Liver (tissue), 9 donors: ENCODE results near the gene ZBED3. TPM values are rescaled to one million over a fixed set of nuclear protein-coding genes. Genes with fewer than 3 reads are reported as not detected.

Experiments used
- DNase-seq: peaks from one replicate; pipeline ENCODE4 v3.0.0-alpha.2; 2017; ENCODE audit warnings: low spot score
- H3K27ac ChIP-seq, 2 donors: one replicate each; pipeline ENCODE4 v1.7.0; 2013; ENCODE audit warnings: inconsistent platforms in 2 of 2, low read length in 2 of 2, control low read depth in 1 of 2, low read depth in 1 of 2, mild to moderate bottlenecking in 1 of 2
- H3K27me3 ChIP-seq, 4 donors: one replicate each; pipeline versions ENCODE4 v1.6.1 to v1.7.0; 2013; ENCODE audit warnings: low read length in 3 of 4, inconsistent platforms in 1 of 4, mild to moderate bottlenecking in 1 of 4, moderate library complexity in 1 of 4; ENCODE audit not compliant: control insufficient read depth in 4 of 4, insufficient read depth in 4 of 4
- H3K36me3 ChIP-seq, 4 donors: one replicate each; pipeline versions ENCODE4 v1.6.1 to v1.7.0; 2013; ENCODE audit warnings: low read length in 3 of 4, mild to moderate bottlenecking in 3 of 4, low read depth in 1 of 4, moderate library complexity in 1 of 4; ENCODE audit not compliant: control insufficient read depth in 4 of 4, insufficient read depth in 3 of 4
- H3K4me1 ChIP-seq, 4 donors: one replicate each; pipeline versions ENCODE4 v1.6.1 to v1.7.0; 2013; ENCODE audit warnings: low read length in 3 of 4, mild to moderate bottlenecking in 3 of 4, moderate library complexity in 1 of 4; ENCODE audit not compliant: control insufficient read depth in 4 of 4, insufficient read depth in 4 of 4
- H3K4me3 ChIP-seq, 3 donors: one replicate each; pipeline versions ENCODE4 v1.6.1 to v1.7.0; 2013; ENCODE audit warnings: low read length in 3 of 3, control low read depth in 1 of 3, low read depth in 1 of 3, mild to moderate bottlenecking in 1 of 3
- H3K9ac ChIP-seq, 2 donors: one replicate each; pipeline ENCODE4 v1.7.0; 2013; ENCODE audit warnings: low read length in 2 of 2, mild to moderate bottlenecking in 2 of 2, moderate library complexity in 2 of 2, control low read depth in 1 of 2, low read depth in 1 of 2
- H3K9me3 ChIP-seq, 4 donors: one replicate each; pipeline versions ENCODE4 v1.6.1 to v1.7.0; 2013; ENCODE audit warnings: low read length in 3 of 4; ENCODE audit not compliant: control insufficient read depth in 4 of 4
- ATF3 ChIP-seq: IDR thresholded peaks from 2 replicates; pipeline ENCODE4 v1.6.1; 2016; ENCODE audit warnings: antibody characterized with exemption
- CTCF ChIP-seq: fragments of 150-350 bp; IDR thresholded peaks from 2 replicates; pipeline ENCODE4 v1.5.1; 2017; ENCODE audit warnings: improper control_type of control experiment, low read depth, low read length; ENCODE audit not compliant: missing input control
- FOXA1 ChIP-seq: IDR thresholded peaks from 2 replicates; pipeline ENCODE4 v1.6.1; 2016; ENCODE audit warnings: antibody characterized with exemption
- FOXA2 ChIP-seq: IDR thresholded peaks from 2 replicates; pipeline ENCODE4 v1.6.1; 2016; ENCODE audit warnings: antibody characterized with exemption
- GABPA ChIP-seq, 2 donors: IDR thresholded peaks in 1 of 2; conservative IDR thresholded peaks in 1 of 2; 2 replicates each; pipeline ENCODE4 v1.6.1; 2016; ENCODE audit warnings: antibody characterized with exemption in 2 of 2, mild to moderate bottlenecking in 1 of 2, moderate library complexity in 1 of 2
- HNF4A ChIP-seq, 2 donors: conservative IDR thresholded peaks; 2 replicates each; pipeline ENCODE4 v1.6.1; 2016; ENCODE audit warnings: antibody characterized with exemption in 2 of 2, mild to moderate bottlenecking in 2 of 2
- JUND ChIP-seq, 2 donors: IDR thresholded peaks; 2 replicates each; pipeline ENCODE4 v1.6.1; 2016; ENCODE audit warnings: antibody characterized with exemption in 2 of 2
- REST ChIP-seq: IDR thresholded peaks from 2 replicates; pipeline ENCODE4 v1.6.1; 2016; ENCODE audit warnings: antibody characterized with exemption, mild to moderate bottlenecking
- RXRA ChIP-seq, 2 donors: IDR thresholded peaks; 2 replicates each; pipeline ENCODE4 v1.6.1; 2017 to 2018; ENCODE audit warnings: antibody characterized with exemption in 2 of 2, mild to moderate bottlenecking in 1 of 2
- TAF1 ChIP-seq: conservative IDR thresholded peaks from 2 replicates; pipeline ENCODE4 v1.6.1; 2016; ENCODE audit warnings: antibody characterized with exemption, mild to moderate bottlenecking
- YY1 ChIP-seq: IDR thresholded peaks from 2 replicates; pipeline ENCODE4 v1.6.1; 2016; ENCODE audit warnings: antibody characterized with exemption, mild to moderate bottlenecking
- WGBS: extraction: QIAGEN DNeasy Blood & Tissue Kit; methylation state at CpG from one replicate; pipeline ENCODE4 v1.1.7; 2013; 5-methylcytosine and 5-hydroxymethylcytosine counted together
- polyA plus RNA-seq, 2 donors: library from polyadenylated mRNA; stranded (reverse) in 1 of 2; unstranded in 1 of 2; fragments of 200-250 nt in 1 of 2; fragments of >200 nt in 1 of 2; fragmentation: Nextera tagmentation in 1 of 2; extraction: Ambion mirVana in 1 of 2; gene quantifications; one replicate each; pipeline versions ENCODE4 v1.2.1 to v1.2.3, GENCODE V29; 2013 to 2015
- total RNA-seq, 2 donors: library from RNA; depleted of rRNA; stranded (reverse); fragments of >200 nt; gene quantifications; one replicate each; pipeline ENCODE4 v1.2.3, GENCODE V29; 2014
- TF ChIP-seq, protein P1 (sequence below): IDR thresholded peaks from 2 replicates; pipeline ENCODE4 v1.6.1; 2016; ENCODE audit warnings: antibody characterized with exemption
- TF ChIP-seq, protein P2 (sequence below): IDR thresholded peaks from 2 replicates; pipeline ENCODE4 v1.6.1; 2016; ENCODE audit warnings: antibody characterized with exemption
- donor health status: healthy.
- donor health status: healthy.
- donor health status: healthy.
- donor health status: healthy.
- donor health status: healthy.

Gene ZBED3
- total and polyA plus RNA-seq, 4 donors: 2.1 to 5.2 (median 4.0) TPM

DNA sequence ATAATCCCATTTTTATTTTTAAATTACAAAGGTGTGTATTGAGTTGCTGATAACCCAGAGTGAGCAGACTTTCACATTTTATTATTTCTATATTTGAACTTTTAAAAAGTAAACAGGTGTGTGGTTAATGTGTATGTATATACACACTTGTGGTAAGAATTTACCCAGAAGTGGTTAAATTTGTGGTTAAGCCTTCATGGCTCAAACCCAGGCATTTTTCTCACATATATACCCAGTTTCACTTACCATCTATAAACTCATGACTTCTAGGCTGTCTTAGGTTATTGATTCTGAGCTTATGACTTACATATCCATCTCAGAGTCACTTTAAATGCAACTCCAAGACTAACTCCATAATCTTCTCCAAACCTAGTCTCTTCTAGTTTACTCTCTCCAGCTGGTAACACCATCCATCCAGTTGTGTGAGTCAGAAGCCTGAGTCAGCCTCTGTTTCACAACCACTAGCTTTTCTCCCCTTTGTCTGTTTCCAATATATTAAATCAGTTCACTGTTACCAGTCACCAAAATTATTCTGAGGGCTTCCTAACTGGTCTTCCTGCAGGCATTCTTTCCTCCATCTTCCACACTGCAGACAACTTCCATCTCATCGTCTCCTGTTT lies 20.2 kb downstream of the ZBED3 start (continued):
- TF ChIP-seq REST: no peak
- no peak for TF ChIP-seq RXRA (IDR thresholded peaks at IDR 0.05)

DNA sequence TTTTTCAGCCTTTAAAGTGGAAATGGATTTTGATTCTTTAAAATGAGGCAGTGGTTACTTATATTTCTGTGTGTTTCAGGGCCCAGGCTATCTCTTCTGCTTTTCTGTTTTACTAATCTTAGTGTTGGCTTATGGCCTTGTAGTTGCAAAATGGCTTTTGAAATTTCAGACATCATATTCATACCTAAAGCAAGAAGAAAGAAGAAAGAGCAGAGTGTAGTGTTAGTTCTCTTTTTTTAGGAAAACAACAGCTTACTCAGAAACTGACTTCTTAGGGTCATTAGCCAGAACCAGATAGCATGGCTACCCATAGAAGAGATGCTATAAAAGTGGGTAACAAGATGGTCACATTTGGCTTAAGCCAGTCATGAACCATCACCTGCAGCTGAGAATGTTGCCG lies 20.9 kb downstream of the ZBED3 start:
- H3K4me3 ChIP-seq: no peak overlapping the region
- no peaks in the 10 kb centered on the region for H3K4me1 ChIP-seq
- no peaks in the 10 kb centered on the region for H3K27me3 ChIP-seq
- no peaks in the 10 kb centered on the region for H3K9me3 ChIP-seq
- H3K9ac ChIP-seq: no peak overlapping the region
- WGBS: 94% methylated on average over 1 of the region's 1 CpG
- DNase-seq: no peak
- TF ChIP-seq JUND (IDR thresholded peaks at IDR 0.05) (no peak), RXRA (IDR thresholded peaks at IDR 0.05) (no peak), HNF4A (conservative IDR thresholded peaks at IDR 0.05) (no peak), ATF3 (no peak), FOXA1 (no peak), GABPA (IDR thresholded peaks at IDR 0.05 in 1 of 2, conservative IDR thresholded peaks at IDR 0.05 in 1 of 2) (no peak), TAF1 (no peak), FOXA2 (no peak), CTCF (no peak), REST (no peak), YY1 (no peak)
- TF ChIP-seq, protein P1, sequence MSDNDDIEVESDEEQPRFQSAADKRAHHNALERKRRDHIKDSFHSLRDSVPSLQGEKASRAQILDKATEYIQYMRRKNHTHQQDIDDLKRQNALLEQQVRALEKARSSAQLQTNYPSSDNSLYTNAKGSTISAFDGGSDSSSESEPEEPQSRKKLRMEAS: no peak
- TF ChIP-seq, protein P2, sequence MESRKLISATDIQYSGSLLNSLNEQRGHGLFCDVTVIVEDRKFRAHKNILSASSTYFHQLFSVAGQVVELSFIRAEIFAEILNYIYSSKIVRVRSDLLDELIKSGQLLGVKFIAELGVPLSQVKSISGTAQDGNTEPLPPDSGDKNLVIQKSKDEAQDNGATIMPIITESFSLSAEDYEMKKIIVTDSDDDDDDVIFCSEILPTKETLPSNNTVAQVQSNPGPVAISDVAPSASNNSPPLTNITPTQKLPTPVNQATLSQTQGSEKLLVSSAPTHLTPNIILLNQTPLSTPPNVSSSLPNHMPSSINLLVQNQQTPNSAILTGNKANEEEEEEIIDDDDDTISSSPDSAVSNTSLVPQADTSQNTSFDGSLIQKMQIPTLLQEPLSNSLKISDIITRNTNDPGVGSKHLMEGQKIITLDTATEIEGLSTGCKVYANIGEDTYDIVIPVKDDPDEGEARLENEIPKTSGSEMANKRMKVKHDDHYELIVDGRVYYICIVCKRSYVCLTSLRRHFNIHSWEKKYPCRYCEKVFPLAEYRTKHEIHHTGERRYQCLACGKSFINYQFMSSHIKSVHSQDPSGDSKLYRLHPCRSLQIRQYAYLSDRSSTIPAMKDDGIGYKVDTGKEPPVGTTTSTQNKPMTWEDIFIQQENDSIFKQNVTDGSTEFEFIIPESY: no peak
- H3K36me3 ChIP-seq: peaks cover 0 to 28% (median 16%) of the 10 kb centered on the region in 4 donors
- H3K27ac ChIP-seq: no peak overlapping the region
